Neural progenitor cell (in vitro differentiated cells): Measurements from ENCODE around the gene AGO1.

Source experiments
- CTCF ChIP-seq: fragments of 200-600 bp; sonication (generic); IDR thresholded peaks from 2 replicates; pipeline ENCODE4 v1.5.1; 2017; ENCODE audit warnings: antibody characterized with exemption, mild to moderate bottlenecking
- EZH2 ChIP-seq: fragments of 200-600 bp; sonication (generic); IDR thresholded peaks from 2 replicates; pipeline ENCODE4 v1.6.1; 2017; ENCODE audit warnings: antibody characterized with exemption, mild to moderate bottlenecking, moderate library complexity
- EZH2phosphoT487 ChIP-seq: fragments of 200-600 bp; sonication (generic); IDR thresholded peaks from 2 replicates; pipeline ENCODE4 v1.6.1; 2017; ENCODE audit warnings: antibody characterized with exemption

- no peak for TF ChIP-seq CTCF
- no peak for TF ChIP-seq EZH2
- no peak for TF ChIP-seq EZH2phosphoT487
Measured at GRCh38 chr1:35915693-35916092, 32.7 kb downstream of the AGO1 start.
